Measurements from ENCODE around the gene TRAPPC10.

TRAPPC10 gene

DNA sequence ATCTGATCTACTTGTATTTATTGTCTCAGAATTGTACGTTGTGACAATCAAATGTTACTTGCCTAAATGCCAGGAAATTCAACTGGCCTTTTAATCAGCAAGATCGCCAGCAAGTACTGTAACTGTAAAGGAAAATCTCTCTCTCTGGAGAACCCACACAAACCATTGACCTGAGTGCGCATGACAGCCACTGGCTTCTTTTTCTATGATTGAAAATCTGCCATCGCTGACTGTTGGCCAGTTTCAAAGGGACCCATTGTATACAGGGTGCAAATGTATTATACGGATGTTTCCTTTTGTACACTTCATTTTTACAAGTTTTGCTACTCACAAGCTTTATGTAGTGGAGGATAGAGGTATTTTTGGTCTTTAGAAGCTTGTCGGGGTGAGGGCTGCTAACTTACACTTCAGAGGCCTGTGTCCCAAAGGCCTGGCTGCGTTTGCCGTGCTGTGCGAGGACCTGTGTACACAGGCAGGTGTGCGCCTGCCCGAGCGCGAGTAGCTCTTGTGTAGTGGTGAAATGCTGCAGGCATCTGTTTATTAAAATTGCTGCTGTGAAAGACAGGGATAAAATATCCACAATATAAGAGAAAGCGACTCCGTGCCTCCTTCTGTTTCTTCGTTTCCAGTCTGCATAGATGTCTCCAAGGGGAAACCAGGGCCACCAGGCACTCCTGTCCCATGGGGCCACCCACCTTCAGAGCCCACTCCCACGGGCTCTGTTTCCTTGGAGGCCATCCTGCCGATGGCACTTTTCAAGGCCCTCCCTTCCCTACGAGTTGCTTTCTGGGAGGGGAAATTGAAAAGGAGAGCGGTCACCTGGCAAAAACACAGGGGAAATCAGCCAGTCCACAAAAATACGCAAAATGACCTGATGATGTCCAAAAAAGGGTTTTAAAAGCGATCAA lies 25.3 kb upstream of the TRAPPC10 start:
- no peaks in the 10 kb centered on the region for H3K9me3 ChIP-seq (ENCODE audit: control insufficient read depth, insufficient read depth, low read length)
- TF ChIP-seq, protein P1, sequence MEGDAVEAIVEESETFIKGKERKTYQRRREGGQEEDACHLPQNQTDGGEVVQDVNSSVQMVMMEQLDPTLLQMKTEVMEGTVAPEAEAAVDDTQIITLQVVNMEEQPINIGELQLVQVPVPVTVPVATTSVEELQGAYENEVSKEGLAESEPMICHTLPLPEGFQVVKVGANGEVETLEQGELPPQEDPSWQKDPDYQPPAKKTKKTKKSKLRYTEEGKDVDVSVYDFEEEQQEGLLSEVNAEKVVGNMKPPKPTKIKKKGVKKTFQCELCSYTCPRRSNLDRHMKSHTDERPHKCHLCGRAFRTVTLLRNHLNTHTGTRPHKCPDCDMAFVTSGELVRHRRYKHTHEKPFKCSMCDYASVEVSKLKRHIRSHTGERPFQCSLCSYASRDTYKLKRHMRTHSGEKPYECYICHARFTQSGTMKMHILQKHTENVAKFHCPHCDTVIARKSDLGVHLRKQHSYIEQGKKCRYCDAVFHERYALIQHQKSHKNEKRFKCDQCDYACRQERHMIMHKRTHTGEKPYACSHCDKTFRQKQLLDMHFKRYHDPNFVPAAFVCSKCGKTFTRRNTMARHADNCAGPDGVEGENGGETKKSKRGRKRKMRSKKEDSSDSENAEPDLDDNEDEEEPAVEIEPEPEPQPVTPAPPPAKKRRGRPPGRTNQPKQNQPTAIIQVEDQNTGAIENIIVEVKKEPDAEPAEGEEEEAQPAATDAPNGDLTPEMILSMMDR (IDR thresholded peaks at IDR 0.05; ENCODE audit: low read depth, low read length, poor library complexity, severe bottlenecking): no peak
- TF ChIP-seq EZH2phosphoT487 (IDR thresholded peaks at IDR 0.05; ENCODE audit: borderline replicate concordance, low read length): no peak
- no peaks in the 10 kb centered on the region for H3K4me1 ChIP-seq (ENCODE audit: control insufficient read depth, low read length)
- H3F3A ChIP-seq (ENCODE audit: control insufficient read depth, insufficient read depth): no peaks in the 10 kb centered on the region
- H3K9me2 ChIP-seq (replicated peaks; ENCODE audit: control insufficient read depth, low read length): no peaks in the 10 kb centered on the region
- no peak overlapping the region for H3K27ac ChIP-seq (ENCODE audit: low read depth, low read length)
- H3K27me3 ChIP-seq (ENCODE audit: control insufficient read depth, low read length): no peaks in the 10 kb centered on the region
- no peak overlapping the region for H3K4me2 ChIP-seq (ENCODE audit: low read length)
- no peaks in the 10 kb centered on the region for H3K36me3 ChIP-seq (ENCODE audit: control insufficient read depth, low read length)
- no peaks in the 10 kb centered on the region for H4K20me1 ChIP-seq (ENCODE audit: control insufficient read depth, insufficient read depth, low read depth, low read length)
- no peaks in the 10 kb centered on the region for H3K79me2 ChIP-seq (ENCODE audit: control insufficient read depth, low read length)
- H3K4me3 ChIP-seq (ENCODE audit: low read length): no peak overlapping the region

DNA sequence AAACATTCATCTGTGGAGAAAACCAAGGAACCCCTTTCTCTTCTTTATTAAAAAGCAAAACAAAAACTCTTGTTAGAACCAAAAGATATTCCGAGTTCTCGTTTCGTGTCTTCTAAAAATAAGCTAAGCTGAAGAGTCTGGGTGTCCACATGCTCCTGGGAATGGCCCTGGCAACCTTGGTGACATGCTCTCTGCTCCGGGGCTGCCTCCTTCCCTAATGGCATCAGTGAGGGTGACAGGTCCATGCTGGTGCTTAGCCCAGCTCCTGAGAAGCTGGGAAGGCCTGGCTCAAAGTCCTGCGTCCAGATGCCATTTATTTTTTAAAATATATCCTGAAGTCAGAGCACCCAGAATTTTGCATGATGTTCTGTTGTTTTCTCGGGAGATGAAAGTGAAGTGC lies 24.6 kb upstream of the TRAPPC10 start:
- Histone ChIP-seq H3F3A (ENCODE audit: control insufficient read depth, insufficient read depth) (no peaks in the 10 kb centered on the region), H3K27ac (ENCODE audit: low read depth, low read length) (no peak overlapping the region), H3K4me2 (ENCODE audit: low read length) (no peak overlapping the region), H3K9me3 (ENCODE audit: control insufficient read depth, insufficient read depth, low read length) (no peaks in the 10 kb centered on the region), H3K4me3 (ENCODE audit: low read length) (no peak overlapping the region), H3K27me3 (ENCODE audit: control insufficient read depth, low read length) (no peaks in the 10 kb centered on the region), H3K36me3 (ENCODE audit: control insufficient read depth, low read length) (no peaks in the 10 kb centered on the region), H3K9me2 (replicated peaks; ENCODE audit: control insufficient read depth, low read length) (no peaks in the 10 kb centered on the region), H3K79me2 (ENCODE audit: control insufficient read depth, low read length) (no peaks in the 10 kb centered on the region), H4K20me1 (ENCODE audit: control insufficient read depth, insufficient read depth, low read depth, low read length) (no peaks in the 10 kb centered on the region), H3K4me1 (ENCODE audit: control insufficient read depth, low read length) (no peaks in the 10 kb centered on the region)
- TF ChIP-seq EZH2phosphoT487 (IDR thresholded peaks at IDR 0.05; ENCODE audit: borderline replicate concordance, low read length): no peak
- TF ChIP-seq, protein P1 (IDR thresholded peaks at IDR 0.05; ENCODE audit: low read depth, low read length, poor library complexity, severe bottlenecking): no peak

DNA sequence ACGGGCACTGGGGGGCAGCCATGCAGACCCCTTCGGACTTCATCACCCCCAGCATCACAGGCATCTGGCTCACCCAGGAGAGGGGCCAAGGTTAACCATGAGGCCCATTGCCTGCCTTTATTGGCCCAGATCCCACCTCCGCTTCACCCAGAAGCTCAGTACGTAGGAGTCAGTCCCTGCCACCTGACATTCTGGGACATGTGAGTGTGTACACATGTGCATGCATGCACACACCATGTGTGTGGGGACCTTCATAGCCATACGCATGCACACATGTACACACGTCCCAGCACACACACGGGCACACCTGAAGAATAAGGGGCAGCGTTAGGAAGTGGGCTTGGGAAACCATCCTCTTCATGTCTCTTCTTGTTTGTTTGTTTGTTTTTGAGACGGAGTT lies 24.1 kb upstream of the TRAPPC10 start:
- no peaks in the 10 kb centered on the region for H3K9me3 ChIP-seq (ENCODE audit: control insufficient read depth, insufficient read depth, low read length)

More for the DNA sequence above, 24.1 kb upstream of the TRAPPC10 start:
- H3K36me3 ChIP-seq (ENCODE audit: control insufficient read depth, low read length): no peaks in the 10 kb centered on the region
- TF ChIP-seq, protein P1 (IDR thresholded peaks at IDR 0.05; ENCODE audit: low read depth, low read length, poor library complexity, severe bottlenecking): no peak
- no peak for TF ChIP-seq EZH2phosphoT487 (IDR thresholded peaks at IDR 0.05; ENCODE audit: borderline replicate concordance, low read length)
- H3K4me3 ChIP-seq (ENCODE audit: low read length): no peak overlapping the region
- no peaks in the 10 kb centered on the region for H3F3A ChIP-seq (ENCODE audit: control insufficient read depth, insufficient read depth)
- no peaks in the 10 kb centered on the region for H3K4me1 ChIP-seq (ENCODE audit: control insufficient read depth, low read length)
- no peaks in the 10 kb centered on the region for H4K20me1 ChIP-seq (ENCODE audit: control insufficient read depth, insufficient read depth, low read depth, low read length)
- H3K27ac ChIP-seq (ENCODE audit: low read depth, low read length): no peak overlapping the region
- H3K27me3 ChIP-seq (ENCODE audit: control insufficient read depth, low read length): no peaks in the 10 kb centered on the region
- no peak overlapping the region for H3K4me2 ChIP-seq (ENCODE audit: low read length)
- H3K79me2 ChIP-seq (ENCODE audit: control insufficient read depth, low read length): no peaks in the 10 kb centered on the region
- H3K9me2 ChIP-seq (replicated peaks; ENCODE audit: control insufficient read depth, low read length): no peaks in the 10 kb centered on the region
